ENCODE data around the gene TBC1D4. TPM values are rescaled to one million over a fixed set of nuclear protein-coding genes. Genes with fewer than 3 reads are reported as not detected.

Gene TBC1D4
- total and polyA plus RNA-seq, 10 of the 15 experiments (the other 5 are each of a cell fraction or from before 2014, with no cell fraction given) = 11.0 to 38.6 (median 25.5) TPM

DNA sequence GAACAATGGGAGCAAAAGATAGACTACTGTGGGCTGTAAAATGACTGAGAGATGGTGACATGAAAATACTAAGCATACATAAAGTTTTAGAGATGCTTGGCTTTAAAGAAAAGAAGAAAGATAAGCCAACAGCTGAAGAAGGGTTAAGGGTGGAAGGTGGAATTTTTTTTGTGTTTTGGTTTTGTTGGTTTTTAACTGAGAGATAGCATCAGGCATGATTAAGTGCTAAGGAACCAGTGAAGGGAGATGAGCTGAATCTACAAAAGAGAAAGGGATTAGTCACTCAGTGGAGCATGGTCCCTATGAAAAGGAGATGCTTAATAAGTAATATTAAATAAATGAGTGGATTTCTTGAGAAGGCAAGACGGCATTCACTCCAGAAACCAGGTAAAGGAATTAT is 12.5 kb upstream of the TBC1D4 start:
- RAD21 ChIA-PET (ENCODE audit: unreplicated experiment) = interaction anchor here (1.3 kb wide), 1 partner anchor 8 kb away, joined by 4 read pairs; no protein-coding TSS in a partner anchor
- FAIRE-seq (no peak), DNase-seq (ENCODE audit: low read depth, low spot score) (no peak), ATAC-seq (no peak)
- TF ChIP-seq RUNX3 (IDR thresholded peaks at IDR 0.05; ENCODE audit: low read length) = no peak
- no peak for TF ChIP-seq LARP7 (IDR thresholded peaks at IDR 0.05)
- TF ChIP-seq IRF5 (IDR thresholded peaks at IDR 0.05; ENCODE audit: borderline replicate concordance) = no peak
- Histone ChIP-seq H3K9ac (ENCODE audit: control insufficient read depth, insufficient read depth, low read length) (no peak overlapping the region), H3K4me1 (ENCODE audit: control insufficient read depth, insufficient read depth, low read length) (peaks cover 1% of the 10 kb centered on the region), H3K4me3 (no peak overlapping the region), H3K9me3 (replicated peaks; ENCODE audit: control insufficient read depth, insufficient read depth, low read length) (no peaks in the 10 kb centered on the region; the same call in 2 of the 3 replicates), H3K4me2 (ENCODE audit: control insufficient read depth, insufficient read depth) (no peak overlapping the region), H3K79me2 (ENCODE audit: control insufficient read depth, insufficient read depth, low read length) (no peaks in the 10 kb centered on the region), H4K20me1 (ENCODE audit: control insufficient read depth, insufficient read depth) (no peaks in the 10 kb centered on the region), H3K36me3 (ENCODE audit: control insufficient read depth in 2 of 2, insufficient read depth in 2 of 2, low read length in 1 of 2) (no peaks in the 10 kb centered on the region), H3K27ac (ENCODE audit: control insufficient read depth, insufficient read depth) (no peak overlapping the region), H2AFZ (ENCODE audit: control insufficient read depth, low read depth, low read length) (no peak overlapping the region), H3K27me3 (replicated peaks in 1 of 2; ENCODE audit: control insufficient read depth in 2 of 2, insufficient read depth in 2 of 2, low read length in 1 of 2) (no peaks in the 10 kb centered on the region)
- BruUV-seq (replicated peaks) = no TSS peak
- WGBS (ENCODE audit: insufficient coverage, insufficient replicate concordance, low lambda C conversion rate, missing lambda C conversion rate) = 41% methylated on average over 1 of the region's 1 CpG
- intact Hi-C loops (cut with micrococcal nuclease; ENCODE audit: unreplicated experiment) (no loop called here), in situ Hi-C loops (cut with MboI) (no loop called here)
- POLR2A ChIA-PET = no interaction called here
- SMC1A ChIA-PET (ENCODE audit: uncharacterized antibody, unreplicated experiment) = interaction anchor here (0.9 kb wide), 1 partner anchor 9 kb away, joined by 3 read pairs; no protein-coding TSS in a partner anchor
- CTCF ChIA-PET = interaction anchor here (0.9 to 1.5 kb wide), 2 partner anchors 12 to 36 kb away, joined by 3 read pairs; partner anchors contain the start of gene TBC1D4

GRCh38 chr13:75493156-75493555 is 11.2 kb upstream of the TBC1D4 start:
- ChIA-PET SMC1A (ENCODE audit: uncharacterized antibody, unreplicated experiment) (interaction anchor here (0.9 to 1.2 kb wide), 2 partner anchors 10 to 18 kb away, joined by 3 to 4 read pairs; no protein-coding TSS in a partner anchor), POLR2A (no interaction called here), RAD21 (ENCODE audit: unreplicated experiment) (no interaction called here), CTCF (interaction anchor here (1.9 kb wide), 1 partner anchor 10 kb away, joined by 7 read pairs; the partner anchor contains the start of gene TBC1D4)
- Histone ChIP-seq H3K79me2 (ENCODE audit: control insufficient read depth, insufficient read depth, low read length) (no peaks in the 10 kb centered on the region), H3K4me2 (ENCODE audit: control insufficient read depth, insufficient read depth) (no peak overlapping the region), H3K36me3 (ENCODE audit: control insufficient read depth in 2 of 2, insufficient read depth in 2 of 2, low read length in 1 of 2) (no peaks in the 10 kb centered on the region), H3K4me1 (ENCODE audit: control insufficient read depth, insufficient read depth, low read length) (peaks cover 5% of the 10 kb centered on the region), H3K27me3 (replicated peaks in 1 of 2; ENCODE audit: control insufficient read depth in 2 of 2, insufficient read depth in 2 of 2, low read length in 1 of 2) (no peaks in the 10 kb centered on the region), H3K4me3 (no peak overlapping the region), H4K20me1 (ENCODE audit: control insufficient read depth, insufficient read depth) (no peaks in the 10 kb centered on the region), H3K9me3 (replicated peaks; ENCODE audit: control insufficient read depth, insufficient read depth, low read length) (no peaks in the 10 kb centered on the region; the same call in 2 of the 3 replicates), H3K9ac (ENCODE audit: control insufficient read depth, insufficient read depth, low read length) (no peak overlapping the region), H2AFZ (ENCODE audit: control insufficient read depth, low read depth, low read length) (no peak overlapping the region), H3K27ac (ENCODE audit: control insufficient read depth, insufficient read depth) (no peak overlapping the region)
- BruUV-seq (replicated peaks) = no TSS peak
- DNase-seq (ENCODE audit: low read depth, low spot score) = no peak
- in situ Hi-C loops (cut with MboI) = no loop called here
- intact Hi-C loops (cut with micrococcal nuclease; ENCODE audit: unreplicated experiment) = no loop called here
- no peak for FAIRE-seq
- no peak for ATAC-seq
- TF ChIP-seq PAX8 (IDR thresholded peaks at IDR 0.05) = no peak
- TF ChIP-seq SPI1 (IDR thresholded peaks at IDR 0.05; ENCODE audit: borderline replicate concordance, insufficient read depth, low read depth, low read length) = no peak
- TF ChIP-seq EGR1 (IDR thresholded peaks at IDR 0.05; ENCODE audit: borderline replicate concordance in 1 of 2, low read depth in 2 of 2, low read length in 2 of 2) = no peak
- no peak for TF ChIP-seq CREB1 (IDR thresholded peaks at IDR 0.05; ENCODE audit: low read depth)
- TF ChIP-seq NFXL1 (IDR thresholded peaks at IDR 0.05; ENCODE audit: borderline replicate concordance) = no peak
- no peak for TF ChIP-seq ESRRA (IDR thresholded peaks at IDR 0.05; ENCODE audit: low read length)
- no peak for TF ChIP-seq POLR2AphosphoS5 (IDR thresholded peaks at IDR 0.05; ENCODE audit: low read length)
- no peak for TF ChIP-seq NFYB (IDR thresholded peaks at IDR 0.05; ENCODE audit: insufficient read depth, low read depth, low read length)
- TF ChIP-seq, protein P1, sequence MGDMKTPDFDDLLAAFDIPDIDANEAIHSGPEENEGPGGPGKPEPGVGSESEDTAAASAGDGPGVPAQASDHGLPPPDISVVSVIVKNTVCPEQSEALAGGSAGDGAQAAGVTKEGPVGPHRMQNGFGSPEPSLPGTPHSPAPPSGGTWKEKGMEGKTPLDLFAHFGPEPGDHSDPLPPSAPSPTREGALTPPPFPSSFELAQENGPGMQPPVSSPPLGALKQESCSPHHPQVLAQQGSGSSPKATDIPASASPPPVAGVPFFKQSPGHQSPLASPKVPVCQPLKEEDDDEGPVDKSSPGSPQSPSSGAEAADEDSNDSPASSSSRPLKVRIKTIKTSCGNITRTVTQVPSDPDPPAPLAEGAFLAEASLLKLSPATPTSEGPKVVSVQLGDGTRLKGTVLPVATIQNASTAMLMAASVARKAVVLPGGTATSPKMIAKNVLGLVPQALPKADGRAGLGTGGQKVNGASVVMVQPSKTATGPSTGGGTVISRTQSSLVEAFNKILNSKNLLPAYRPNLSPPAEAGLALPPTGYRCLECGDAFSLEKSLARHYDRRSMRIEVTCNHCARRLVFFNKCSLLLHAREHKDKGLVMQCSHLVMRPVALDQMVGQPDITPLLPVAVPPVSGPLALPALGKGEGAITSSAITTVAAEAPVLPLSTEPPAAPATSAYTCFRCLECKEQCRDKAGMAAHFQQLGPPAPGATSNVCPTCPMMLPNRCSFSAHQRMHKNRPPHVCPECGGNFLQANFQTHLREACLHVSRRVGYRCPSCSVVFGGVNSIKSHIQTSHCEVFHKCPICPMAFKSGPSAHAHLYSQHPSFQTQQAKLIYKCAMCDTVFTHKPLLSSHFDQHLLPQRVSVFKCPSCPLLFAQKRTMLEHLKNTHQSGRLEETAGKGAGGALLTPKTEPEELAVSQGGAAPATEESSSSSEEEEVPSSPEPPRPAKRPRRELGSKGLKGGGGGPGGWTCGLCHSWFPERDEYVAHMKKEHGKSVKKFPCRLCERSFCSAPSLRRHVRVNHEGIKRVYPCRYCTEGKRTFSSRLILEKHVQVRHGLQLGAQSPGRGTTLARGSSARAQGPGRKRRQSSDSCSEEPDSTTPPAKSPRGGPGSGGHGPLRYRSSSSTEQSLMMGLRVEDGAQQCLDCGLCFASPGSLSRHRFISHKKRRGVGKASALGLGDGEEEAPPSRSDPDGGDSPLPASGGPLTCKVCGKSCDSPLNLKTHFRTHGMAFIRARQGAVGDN (IDR thresholded peaks at IDR 0.05) = no peak
- TF ChIP-seq DPF2 (IDR thresholded peaks at IDR 0.05) = no peak
- no peak for TF ChIP-seq RUNX3 (IDR thresholded peaks at IDR 0.05; ENCODE audit: low read length)
- TF ChIP-seq ASH2L (IDR thresholded peaks at IDR 0.05; ENCODE audit: borderline replicate concordance, low read depth) = no peak

Measured in GM12878 (cell line).